ENCODE results near the gene PLA2R1. TPM values are rescaled to one million over a fixed set of nuclear protein-coding genes. Genes with fewer than 3 reads are reported as not detected.
"Not testable (repeated sequence)": the region's sequence is repeated elsewhere in the genome, so short reads cannot be mapped to it uniquely, and the experiment has no call there.

Gene PLA2R1
- total and polyA plus RNA-seq, 4 experiments from 2014 or later, result not detected

GRCh38 chr2:159982842-159983785, 79.3 kb downstream of the PLA2R1 start:
- POLR2A ChIA-PET (ENCODE audit: partially characterized antibody), result no interaction called here

GRCh38 chr2:159982270-159982669, 80.1 kb downstream of the PLA2R1 start:
- H3K9me3 Mint-ChIP-seq, result peaks cover 0 to 3% (median 0%) of the 10 kb centered on the region in 8 donors
- no peaks in the 10 kb centered on the region for H3K36me3 Mint-ChIP-seq
- H3K4me3 Mint-ChIP-seq, result no peak overlapping the region
- POLR2A ChIA-PET (ENCODE audit: partially characterized antibody), result no interaction called here
- peaks cover 12 to 29% of the 10 kb centered on the region in 2 donors for H3K27me3 Mint-ChIP-seq
- H3K9me3 ChIP-seq (ENCODE audit: control insufficient read depth in 1 of 2, low read length in 2 of 2), result no peaks in the 10 kb centered on the region
- no peaks in the 10 kb centered on the region for H3K4me1 Mint-ChIP-seq
- intact Hi-C loops (cut with micrococcal nuclease), result no loop called here
- H3K27ac Mint-ChIP-seq, result no peak overlapping the region
- no peak overlapping the region for H3K27ac ChIP-seq (ENCODE audit: low read depth, low read length)
- no peaks in the 10 kb centered on the region for H3K36me3 ChIP-seq (ENCODE audit: insufficient read depth, low read length)
- no peaks in the 10 kb centered on the region for H3K27me3 ChIP-seq (ENCODE audit: insufficient read depth, low read length)
- CTCF ChIA-PET (ENCODE audit: partially characterized antibody), result no interaction called here
- no peaks in the 10 kb centered on the region for H3K4me1 ChIP-seq (ENCODE audit: insufficient read depth, low read length)
- no peak overlapping the region for H3K4me3 ChIP-seq (ENCODE audit: low read length in 2 of 2)
- DNase-seq, result no peak

More at GRCh38 chr2:159982842-159983785, 79.3 kb downstream of the PLA2R1 start:
- Histone ChIP-seq H3K36me3 (ENCODE audit: insufficient read depth, low read length) (no peaks in the 10 kb centered on the region), H3K27me3 (ENCODE audit: insufficient read depth, low read length) (no peaks in the 10 kb centered on the region), H3K4me3 (ENCODE audit: low read length in 2 of 2) (no peak overlapping the region), H3K4me1 (ENCODE audit: insufficient read depth, low read length) (no peaks in the 10 kb centered on the region), H3K9me3 (ENCODE audit: control insufficient read depth in 1 of 2, low read length in 2 of 2) (no peaks in the 10 kb centered on the region), H3K27ac (ENCODE audit: low read depth, low read length) (no peak overlapping the region)
- Mint-ChIP-seq H3K27me3 (peaks cover 16 to 30% of the 10 kb centered on the region in 2 donors), H3K9me3 (peaks cover 0 to 3% (median 0%) of the 10 kb centered on the region in 8 donors), H3K27ac (no peak overlapping the region), H3K4me1 (no peaks in the 10 kb centered on the region), H3K4me3 (no peak overlapping the region), H3K36me3 (no peaks in the 10 kb centered on the region)
- intact Hi-C loops (cut with micrococcal nuclease), result no loop called here
- CTCF ChIA-PET (ENCODE audit: partially characterized antibody), result interaction anchor here (1.2 kb wide), 1 partner anchor 32 kb away, joined by 3 read pairs; no protein-coding TSS in a partner anchor
- no peak for DNase-seq

GRCh38 chr2:159976527-159977160, 85.8 kb downstream of the PLA2R1 start:
- Histone ChIP-seq H3K4me3 (ENCODE audit: low read length in 2 of 2) (no peak overlapping the region), H3K27me3 (ENCODE audit: insufficient read depth, low read length) (no peaks in the 10 kb centered on the region), H3K36me3 (ENCODE audit: insufficient read depth, low read length) (no peaks in the 10 kb centered on the region), H3K9me3 (ENCODE audit: control insufficient read depth in 1 of 2, low read length in 2 of 2) (no peaks in the 10 kb centered on the region), H3K27ac (ENCODE audit: low read depth, low read length) (no peak overlapping the region), H3K4me1 (ENCODE audit: insufficient read depth, low read length) (no peaks in the 10 kb centered on the region)
- ChIA-PET CTCF (ENCODE audit: partially characterized antibody) (no interaction called here), POLR2A (ENCODE audit: partially characterized antibody) (interaction anchor here (0.5 kb wide), 1 partner anchor 430 kb away, joined by 3 read pairs; no protein-coding TSS in a partner anchor)
- H3K4me3 Mint-ChIP-seq, result no peak overlapping the region
- no peaks in the 10 kb centered on the region for H3K9me3 Mint-ChIP-seq
- H3K27me3 Mint-ChIP-seq, result peaks cover 16% of the 10 kb centered on the region in 2 donors
- intact Hi-C loops (cut with micrococcal nuclease), result no loop called here
- DNase-seq, result no peak
- no peaks in the 10 kb centered on the region for H3K36me3 Mint-ChIP-seq
- no peak overlapping the region for H3K27ac Mint-ChIP-seq
- no peaks in the 10 kb centered on the region for H3K4me1 Mint-ChIP-seq

- CTCF ChIA-PET (ENCODE audit: partially characterized antibody), result no interaction called here
- Mint-ChIP-seq H3K4me3 (no peak overlapping the region), H3K27ac (no peak overlapping the region), H3K27me3 (peaks cover 7 to 12% of the 10 kb centered on the region in 2 donors), H3K9me3 (no peaks in the 10 kb centered on the region), H3K36me3 (no peaks in the 10 kb centered on the region), H3K4me1 (no peaks in the 10 kb centered on the region)
- Histone ChIP-seq H3K4me3 (ENCODE audit: low read length in 2 of 2) (no peak overlapping the region), H3K4me1 (ENCODE audit: insufficient read depth, low read length) (no peaks in the 10 kb centered on the region), H3K36me3 (ENCODE audit: insufficient read depth, low read length) (no peaks in the 10 kb centered on the region), H3K9me3 (ENCODE audit: control insufficient read depth in 1 of 2, low read length in 2 of 2) (no peaks in the 10 kb centered on the region), H3K27me3 (ENCODE audit: insufficient read depth, low read length) (no peaks in the 10 kb centered on the region), H3K27ac (ENCODE audit: low read depth, low read length) (no peak overlapping the region)
- POLR2A ChIA-PET (ENCODE audit: partially characterized antibody), result no interaction called here
- no peak for DNase-seq
- intact Hi-C loops (cut with micrococcal nuclease), result no loop called here
Observed at GRCh38 chr2:159973325-159973724, 89.1 kb downstream of the PLA2R1 start.

GRCh38 chr2:159971365-159972152, 90.9 kb downstream of the PLA2R1 start:
- Mint-ChIP-seq H3K4me1 (no peaks in the 10 kb centered on the region), H3K36me3 (no peaks in the 10 kb centered on the region), H3K4me3 (no peak overlapping the region), H3K27me3 (peaks cover 4 to 8% of the 10 kb centered on the region in 2 donors), H3K9me3 (no peaks in the 10 kb centered on the region), H3K27ac (no peak overlapping the region)
- CTCF ChIA-PET (ENCODE audit: partially characterized antibody), result no interaction called here
- no peaks in the 10 kb centered on the region for H3K27me3 ChIP-seq (ENCODE audit: insufficient read depth, low read length)
- no peaks in the 10 kb centered on the region for H3K36me3 ChIP-seq (ENCODE audit: insufficient read depth, low read length)
- intact Hi-C loops (cut with micrococcal nuclease), result no loop called here
- POLR2A ChIA-PET (ENCODE audit: partially characterized antibody), result no interaction called here
- no peak for DNase-seq
- no peaks in the 10 kb centered on the region for H3K4me1 ChIP-seq (ENCODE audit: insufficient read depth, low read length)
- H3K9me3 ChIP-seq (ENCODE audit: control insufficient read depth in 1 of 2, low read length in 2 of 2), result no peaks in the 10 kb centered on the region
- H3K27ac ChIP-seq (ENCODE audit: low read depth, low read length), result no peak overlapping the region
- no peak overlapping the region for H3K4me3 ChIP-seq (ENCODE audit: low read length in 2 of 2)

- H3K36me3 ChIP-seq (ENCODE audit: insufficient read depth, low read length); H3K27ac Mint-ChIP-seq; H3K36me3 Mint-ChIP-seq; H3K27ac ChIP-seq (ENCODE audit: low read depth, low read length); H3K4me3 Mint-ChIP-seq; CTCF ChIA-PET (ENCODE audit: partially characterized antibody); intact Hi-C loops (cut with micrococcal nuclease); H3K4me3 ChIP-seq (ENCODE audit: low read length in 2 of 2); H3K9me3 ChIP-seq (ENCODE audit: control insufficient read depth in 1 of 2, low read length in 2 of 2); DNase-seq; H3K9me3 Mint-ChIP-seq; H3K27me3 Mint-ChIP-seq; POLR2A ChIA-PET (ENCODE audit: partially characterized antibody); H3K27me3 ChIP-seq (ENCODE audit: insufficient read depth, low read length); H3K4me1 Mint-ChIP-seq; H3K4me1 ChIP-seq (ENCODE audit: insufficient read depth, low read length): not testable (repeated sequence)
Observed at GRCh38 chr2:159970548-159970947, 91.9 kb downstream of the PLA2R1 start.

All from CD4-positive, alpha-beta memory T cell (primary cell).